ENCODE measurements around the gene GALNT10.
A peak's percentile ranks its signal among the peaks of the same experiment; 100 is the strongest.

Gene GALNT10

DNA sequence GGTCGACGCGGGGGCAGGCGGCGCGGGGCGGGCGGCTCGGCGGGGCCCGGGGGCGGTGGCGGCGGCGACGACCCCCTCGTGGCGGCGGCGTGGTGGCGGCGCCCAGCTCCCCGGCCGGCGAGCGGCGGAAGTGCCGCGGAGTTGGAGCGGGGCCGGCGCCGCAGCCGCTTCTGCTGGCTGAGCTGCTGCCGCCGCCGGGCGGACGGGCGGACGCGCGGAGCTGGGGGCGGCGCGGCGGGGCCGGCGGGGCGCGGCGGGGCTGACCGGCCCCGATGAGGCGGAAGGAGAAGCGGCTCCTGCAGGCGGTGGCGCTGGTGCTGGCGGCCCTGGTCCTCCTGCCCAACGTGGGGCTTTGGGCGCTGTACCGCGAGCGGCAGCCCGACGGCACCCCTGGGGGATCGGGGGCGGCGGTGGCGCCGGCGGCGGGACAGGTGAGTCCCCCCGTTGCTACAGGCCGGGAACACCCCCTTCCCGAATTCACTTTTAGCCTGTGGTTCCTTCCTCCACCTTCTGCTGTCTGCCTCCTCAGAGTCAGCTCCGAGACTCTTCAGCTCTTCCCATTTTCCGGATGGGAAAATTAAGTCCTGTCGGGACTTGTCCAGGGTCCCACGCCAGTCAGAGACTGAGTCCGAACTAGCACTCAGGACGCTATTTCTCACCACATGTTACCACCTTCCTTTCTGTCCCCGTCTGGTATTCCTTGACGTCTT, at the start of gene GALNT10:
TSS of gene GALNT10 (plus strand) at position 139 of the 710 bp plus-strand sequence. CDS start at position 273, 134 bp downstream.
- H3K36me3 ChIP-seq (ENCODE audit: control insufficient read depth, insufficient read depth, low read length), result peaks cover 2% of the 10 kb centered on the region; the same call in 1 of the 2 replicates
- TF ChIP-seq CTCF (IDR thresholded peaks at IDR 0.05; ENCODE audit: insufficient read depth, low read length, poor library complexity, severe bottlenecking), result no peak
- H3K27me3 ChIP-seq (replicated peaks; ENCODE audit: control insufficient read depth, insufficient read depth, low read length), result no peaks in the 10 kb centered on the region
- H3K4me3 ChIP-seq (replicated peaks; ENCODE audit: low read depth, low read length), result peak within 1 kb of the TSS; percentile 69
- DNase-seq (ENCODE audit: extremely low read depth, insufficient read length), result peak; percentile 83

GRCh38 chr5:154141745-154142221, 48.8 kb upstream of the GALNT10 start:
- no peak for TF ChIP-seq CTCF (IDR thresholded peaks at IDR 0.05; ENCODE audit: insufficient read depth, low read length, poor library complexity, severe bottlenecking)
- DNase-seq (ENCODE audit: extremely low read depth, insufficient read length), result no peak
- Histone ChIP-seq H3K27me3 (replicated peaks; ENCODE audit: control insufficient read depth, insufficient read depth, low read length) (peaks cover 2% of the 10 kb centered on the region; the same call in 1 of the 2 replicates), H3K36me3 (ENCODE audit: control insufficient read depth, insufficient read depth, low read length) (no peaks in the 10 kb centered on the region), H3K4me3 (replicated peaks; ENCODE audit: low read depth, low read length) (no peak overlapping the region)

GRCh38 chr5:154143211-154143641, 47.3 kb upstream of the GALNT10 start:
- TF ChIP-seq CTCF (IDR thresholded peaks at IDR 0.05; ENCODE audit: insufficient read depth, low read length, poor library complexity, severe bottlenecking), result no peak
- H3K27me3 ChIP-seq (replicated peaks; ENCODE audit: control insufficient read depth, insufficient read depth, low read length), result peaks cover 2% of the 10 kb centered on the region; the same call in 1 of the 2 replicates
- no peak for DNase-seq (ENCODE audit: extremely low read depth, insufficient read length)
- no peaks in the 10 kb centered on the region for H3K36me3 ChIP-seq (ENCODE audit: control insufficient read depth, insufficient read depth, low read length)
- no peak overlapping the region for H3K4me3 ChIP-seq (replicated peaks; ENCODE audit: low read depth, low read length)

GRCh38 chr5:154145268-154145667, 45.3 kb upstream of the GALNT10 start:
- peaks cover 1% of the 10 kb centered on the region; the same call in 1 of the 2 replicates for H3K27me3 ChIP-seq (replicated peaks; ENCODE audit: control insufficient read depth, insufficient read depth, low read length)
- no peak for TF ChIP-seq CTCF (IDR thresholded peaks at IDR 0.05; ENCODE audit: insufficient read depth, low read length, poor library complexity, severe bottlenecking)
- H3K4me3 ChIP-seq (replicated peaks; ENCODE audit: low read depth, low read length), result no peak overlapping the region
- no peaks in the 10 kb centered on the region for H3K36me3 ChIP-seq (ENCODE audit: control insufficient read depth, insufficient read depth, low read length)
- DNase-seq (ENCODE audit: extremely low read depth, insufficient read length), result no peak

GRCh38 chr5:154146409-154146808, 44.1 kb upstream of the GALNT10 start:
- no peaks in the 10 kb centered on the region for H3K36me3 ChIP-seq (ENCODE audit: control insufficient read depth, insufficient read depth, low read length)
- DNase-seq (ENCODE audit: extremely low read depth, insufficient read length), result no peak
- H3K4me3 ChIP-seq (replicated peaks; ENCODE audit: low read depth, low read length), result no peak overlapping the region
- H3K27me3 ChIP-seq (replicated peaks; ENCODE audit: control insufficient read depth, insufficient read depth, low read length), result no peaks in the 10 kb centered on the region; the same call in 1 of the 2 replicates
- TF ChIP-seq CTCF (IDR thresholded peaks at IDR 0.05; ENCODE audit: insufficient read depth, low read length, poor library complexity, severe bottlenecking), result no peak

Data from GM06990 (cell line).